Measurements from ENCODE around the gene TMIGD1. TPM values are rescaled to one million over a fixed set of nuclear protein-coding genes. Genes with fewer than 3 reads are reported as not detected.

Gene TMIGD1
- total and polyA plus RNA-seq, 7 experiments from 2014 or later: not detected

DNA sequence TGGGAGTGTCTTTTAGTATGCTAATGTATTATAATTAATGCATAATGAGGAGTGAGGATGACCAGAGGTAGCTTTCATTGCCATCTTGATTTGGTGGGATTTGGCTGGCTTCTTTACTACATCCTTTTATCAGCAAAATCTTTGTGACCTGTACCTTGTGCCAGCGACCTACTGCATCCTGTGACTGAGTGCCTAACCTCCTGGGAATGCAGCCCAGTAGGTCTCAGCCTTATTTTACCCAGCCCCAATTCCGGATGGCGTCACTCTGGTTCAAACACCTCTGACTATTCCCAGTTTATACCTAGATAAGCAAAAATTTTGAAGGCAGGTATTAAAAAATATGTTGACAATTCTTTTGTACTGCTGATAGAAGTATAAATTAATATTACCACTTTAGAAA is 31.6 kb downstream of the TMIGD1 start:
- Histone ChIP-seq H3K27me3 (ENCODE audit: control insufficient read depth in 2 of 2, insufficient read depth in 2 of 2, low read length in 2 of 2) (no peaks in the 10 kb centered on the region), H3K4me3 (ENCODE audit: low read length) (no peak overlapping the region), H3K9me3 (ENCODE audit: control insufficient read depth in 2 of 3, low read length in 3 of 3) (no peaks in the 10 kb centered on the region), H3K27ac (ENCODE audit: low read depth, low read length) (no peak overlapping the region), H3K4me1 (ENCODE audit: control insufficient read depth in 2 of 2, insufficient read depth in 2 of 2, low read length in 2 of 2) (no peaks in the 10 kb centered on the region), H3K36me3 (ENCODE audit: control insufficient read depth in 2 of 3, insufficient read depth in 3 of 3, low read length in 3 of 3) (no peaks in the 10 kb centered on the region)
- no peak overlapping the region for H3K27ac Mint-ChIP-seq
- H3K4me1 Mint-ChIP-seq: no peaks in the 10 kb centered on the region
- intact Hi-C loops (cut with micrococcal nuclease): no loop called here
- no peak for DNase-seq
- ATAC-seq: no peak
- CTCF ChIA-PET: no interaction called here
- POLR2A ChIA-PET: interaction anchor here (1.2 kb wide), 1 partner anchor 11 kb away, joined by 3 read pairs; the partner anchor contains the start of gene BLMH
- H3K27me3 Mint-ChIP-seq: peaks cover 0 to 9% (median 0%) of the 10 kb centered on the region in 5 donors
- peaks cover 0 to 2% (median 0%) of the 10 kb centered on the region in 11 donors for H3K9me3 Mint-ChIP-seq
- no peak overlapping the region for H3K4me3 Mint-ChIP-seq
- H3K36me3 Mint-ChIP-seq: no peaks in the 10 kb centered on the region

DNA sequence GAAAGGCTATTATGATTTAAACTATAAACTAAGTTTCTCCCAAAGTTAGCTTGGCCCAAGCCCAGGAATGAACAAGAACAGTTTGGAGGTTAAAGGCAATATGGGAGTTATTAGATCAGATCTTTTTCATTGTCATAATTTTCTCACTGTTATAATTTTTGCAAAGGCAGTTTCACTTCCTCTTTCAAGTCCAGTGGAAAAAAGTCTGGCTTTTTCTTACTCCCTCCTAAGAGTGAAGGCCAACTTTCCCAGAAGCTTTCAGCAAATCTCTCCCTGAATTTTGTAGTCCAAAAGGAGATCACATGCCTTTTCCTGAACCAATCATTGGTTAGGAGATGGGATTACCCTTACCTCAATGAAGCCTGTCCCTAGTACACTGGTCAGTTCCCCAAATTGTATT is 33.0 kb downstream of the TMIGD1 start:
- H3K4me1 ChIP-seq (ENCODE audit: control insufficient read depth in 2 of 2, insufficient read depth in 2 of 2, low read length in 2 of 2): no peaks in the 10 kb centered on the region
- H3K4me3 ChIP-seq (ENCODE audit: low read length): no peak overlapping the region
- Mint-ChIP-seq H3K36me3 (no peaks in the 10 kb centered on the region), H3K9me3 (peaks cover 0 to 2% (median 0%) of the 10 kb centered on the region in 11 donors), H3K4me3 (no peak overlapping the region), H3K27me3 (peaks cover 0 to 10% (median 0%) of the 10 kb centered on the region in 5 donors), H3K4me1 (no peaks in the 10 kb centered on the region), H3K27ac (no peak overlapping the region)
- ATAC-seq (no peak), DNase-seq (no peak)
- no peaks in the 10 kb centered on the region for H3K36me3 ChIP-seq (ENCODE audit: control insufficient read depth in 2 of 3, insufficient read depth in 3 of 3, low read length in 3 of 3)
- H3K27me3 ChIP-seq (ENCODE audit: control insufficient read depth in 2 of 2, insufficient read depth in 2 of 2, low read length in 2 of 2): no peaks in the 10 kb centered on the region
- intact Hi-C loops (cut with micrococcal nuclease): no loop called here
- POLR2A ChIA-PET: interaction anchor here (1.0 to 1.3 kb wide), 2 partner anchors 23 to 30 kb away, joined by 3 read pairs; no protein-coding TSS in a partner anchor
- H3K27ac ChIP-seq (ENCODE audit: low read depth, low read length): no peak overlapping the region
- CTCF ChIA-PET: interaction anchor here (0.7 to 1.4 kb wide), 4 partner anchors 32 to 40 kb away, joined by 3 to 8 read pairs (median 4); no protein-coding TSS in a partner anchor
- no peaks in the 10 kb centered on the region for H3K9me3 ChIP-seq (ENCODE audit: control insufficient read depth in 2 of 3, low read length in 3 of 3)

DNA sequence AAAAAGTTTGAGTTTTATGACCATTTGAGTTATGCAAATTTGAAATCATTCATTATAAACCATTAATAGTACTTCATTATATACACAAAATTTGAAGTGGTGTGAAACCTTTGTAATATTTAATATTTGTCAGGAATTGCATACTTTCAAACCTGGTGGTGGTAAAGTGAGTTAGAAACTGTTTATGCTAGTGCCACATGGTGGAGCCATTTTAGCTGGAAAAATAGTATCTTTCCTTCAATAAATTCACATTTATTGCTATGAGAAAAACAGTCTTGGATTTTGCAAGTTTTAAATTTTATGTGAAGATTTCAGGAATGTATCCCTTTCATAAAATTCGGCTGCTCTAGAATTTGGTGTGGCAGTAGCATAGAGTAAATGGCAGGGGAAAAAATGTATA is 34.9 kb downstream of the TMIGD1 start:
- Histone ChIP-seq H3K4me3 (ENCODE audit: low read length) (no peak overlapping the region), H3K9me3 (ENCODE audit: control insufficient read depth in 2 of 3, low read length in 3 of 3) (no peaks in the 10 kb centered on the region), H3K27ac (ENCODE audit: low read depth, low read length) (no peak overlapping the region), H3K36me3 (ENCODE audit: control insufficient read depth in 2 of 3, insufficient read depth in 3 of 3, low read length in 3 of 3) (no peaks in the 10 kb centered on the region), H3K4me1 (ENCODE audit: control insufficient read depth in 2 of 2, insufficient read depth in 2 of 2, low read length in 2 of 2) (no peaks in the 10 kb centered on the region), H3K27me3 (ENCODE audit: control insufficient read depth in 2 of 2, insufficient read depth in 2 of 2, low read length in 2 of 2) (no peaks in the 10 kb centered on the region)
- H3K4me3 Mint-ChIP-seq: no peak overlapping the region
- intact Hi-C loops (cut with micrococcal nuclease): loop anchor here in 1 of 2 donors (1.0 to 10.0 kb wide), 3 partner anchors 33 to 176 kb away; partner anchors contain the start of gene GOSR1
- ChIA-PET POLR2A (interaction anchor here (0.5 to 1.4 kb wide), 3 partner anchors 21 to 515 kb away, joined by 3 to 4 read pairs (median 3); no protein-coding TSS in a partner anchor), CTCF (no interaction called here)
- H3K27ac Mint-ChIP-seq: no peak overlapping the region
- DNase-seq (peak in 1 of 9 donors; percentile 2), ATAC-seq (no peak)
- H3K9me3 Mint-ChIP-seq: peaks cover 0 to 2% (median 0%) of the 10 kb centered on the region in 11 donors
- peaks cover 0 to 4% (median 0%) of the 10 kb centered on the region in 5 donors for H3K27me3 Mint-ChIP-seq
- no peaks in the 10 kb centered on the region for H3K36me3 Mint-ChIP-seq
- H3K4me1 Mint-ChIP-seq: no peaks in the 10 kb centered on the region

DNA sequence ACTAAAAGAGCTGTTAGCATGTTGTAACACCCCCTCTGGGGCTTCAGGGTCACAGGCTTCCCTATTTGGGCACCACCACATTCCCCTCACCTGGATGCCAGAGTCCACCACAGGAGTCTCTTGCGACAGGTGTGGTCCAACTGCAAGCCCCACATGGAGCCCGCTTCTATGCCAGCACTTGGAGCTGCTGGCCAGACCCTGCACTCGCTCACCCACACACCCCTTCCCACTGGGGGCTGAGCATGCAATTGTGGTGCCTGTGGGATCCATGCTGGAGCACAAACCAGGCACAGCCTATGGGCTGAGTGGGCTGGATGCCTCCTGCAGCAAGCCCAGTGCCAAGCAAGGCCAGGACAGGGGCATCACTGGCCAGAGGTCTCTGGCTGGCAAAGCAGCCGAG is 36.1 kb downstream of the TMIGD1 start:
- no peaks in the 10 kb centered on the region for H3K27me3 ChIP-seq (ENCODE audit: control insufficient read depth in 2 of 2, insufficient read depth in 2 of 2, low read length in 2 of 2)
- Mint-ChIP-seq H3K4me3 (no peak overlapping the region), H3K9me3 (peaks cover 0 to 2% (median 0%) of the 10 kb centered on the region in 11 donors), H3K27me3 (peaks cover 0 to 4% (median 0%) of the 10 kb centered on the region in 5 donors), H3K27ac (no peak overlapping the region), H3K36me3 (no peaks in the 10 kb centered on the region), H3K4me1 (no peaks in the 10 kb centered on the region)
- H3K9me3 ChIP-seq (ENCODE audit: control insufficient read depth in 2 of 3, low read length in 3 of 3): no peaks in the 10 kb centered on the region
- H3K36me3 ChIP-seq (ENCODE audit: control insufficient read depth in 2 of 3, insufficient read depth in 3 of 3, low read length in 3 of 3): no peaks in the 10 kb centered on the region
- H3K4me1 ChIP-seq (ENCODE audit: control insufficient read depth in 2 of 2, insufficient read depth in 2 of 2, low read length in 2 of 2): no peaks in the 10 kb centered on the region
- H3K27ac ChIP-seq (ENCODE audit: low read depth, low read length): no peak overlapping the region
- no peak for ATAC-seq
- ChIA-PET CTCF (interaction anchor here (1.4 to 2.1 kb wide), 3 partner anchors 26 to 39 kb away, joined by 5 to 10 read pairs (median 7); no protein-coding TSS in a partner anchor), POLR2A (interaction anchor here (0.9 kb wide), 1 partner anchor 33 kb away, joined by 3 read pairs; no protein-coding TSS in a partner anchor)
- H3K4me3 ChIP-seq (ENCODE audit: low read length): no peak overlapping the region
- intact Hi-C loops (cut with micrococcal nuclease): loop anchor here in 1 of 2 donors (10.0 kb wide), 1 partner anchor 177 kb away; the partner anchor contains the start of gene GOSR1
- DNase-seq: no peak

DNA sequence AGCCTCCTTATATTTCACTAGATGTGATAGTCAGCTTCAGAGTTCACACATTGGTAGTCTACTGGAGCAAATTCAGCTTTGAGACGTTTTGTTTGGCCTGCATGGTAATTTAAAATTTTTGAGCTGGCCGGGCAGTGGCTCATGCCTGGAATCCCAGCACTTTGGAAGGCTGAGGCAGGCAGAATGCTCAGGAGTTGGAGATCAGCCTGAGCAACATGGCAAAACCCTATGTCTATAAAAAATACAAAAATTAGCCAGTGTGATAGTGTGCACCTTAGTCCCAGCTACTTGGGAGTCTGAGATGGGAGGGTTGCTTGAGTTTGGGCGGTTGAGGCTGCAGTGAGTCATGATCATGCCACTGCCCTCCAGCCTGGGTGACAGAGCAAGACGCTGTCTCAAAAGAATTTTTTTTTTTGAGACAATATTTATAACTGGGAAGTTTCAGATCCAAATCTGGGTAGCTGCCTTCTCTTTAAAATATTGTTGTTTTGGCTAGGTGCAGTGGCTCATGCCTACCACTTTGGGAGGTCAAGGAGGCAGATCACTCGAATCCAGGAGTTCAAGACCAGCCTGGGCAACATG is 37.3 kb downstream of the TMIGD1 start:
- Mint-ChIP-seq H3K27ac (no peak overlapping the region), H3K27me3 (peaks cover 0 to 4% (median 0%) of the 10 kb centered on the region in 5 donors), H3K4me3 (no peak overlapping the region), H3K9me3 (peaks cover 0 to 2% (median 0%) of the 10 kb centered on the region in 11 donors), H3K4me1 (no peaks in the 10 kb centered on the region), H3K36me3 (no peaks in the 10 kb centered on the region)
- Histone ChIP-seq H3K4me1 (ENCODE audit: control insufficient read depth in 2 of 2, insufficient read depth in 2 of 2, low read length in 2 of 2) (no peaks in the 10 kb centered on the region), H3K4me3 (ENCODE audit: low read length) (no peak overlapping the region), H3K36me3 (ENCODE audit: control insufficient read depth in 2 of 3, insufficient read depth in 3 of 3, low read length in 3 of 3) (peaks cover 0 to 2% (median 0%) of the 10 kb centered on the region in 3 experiments), H3K27me3 (ENCODE audit: control insufficient read depth in 2 of 2, insufficient read depth in 2 of 2, low read length in 2 of 2) (no peaks in the 10 kb centered on the region), H3K9me3 (ENCODE audit: control insufficient read depth in 2 of 3, low read length in 3 of 3) (no peaks in the 10 kb centered on the region), H3K27ac (ENCODE audit: low read depth, low read length) (no peak overlapping the region)
- DNase-seq: no peak
- CTCF ChIA-PET: interaction anchor here (0.7 to 2.1 kb wide), 4 partner anchors 27 to 40 kb away, joined by 3 to 10 read pairs (median 4); no protein-coding TSS in a partner anchor
- POLR2A ChIA-PET: interaction anchor here (0.6 to 0.7 kb wide), 2 partner anchors 23 to 38 kb away, joined by 3 to 7 read pairs; no protein-coding TSS in a partner anchor
- intact Hi-C loops (cut with micrococcal nuclease): loop anchor here in 1 of 2 donors (10.0 kb wide), 1 partner anchor 178 kb away; the partner anchor contains the start of gene GOSR1
- ATAC-seq: no peak

DNA sequence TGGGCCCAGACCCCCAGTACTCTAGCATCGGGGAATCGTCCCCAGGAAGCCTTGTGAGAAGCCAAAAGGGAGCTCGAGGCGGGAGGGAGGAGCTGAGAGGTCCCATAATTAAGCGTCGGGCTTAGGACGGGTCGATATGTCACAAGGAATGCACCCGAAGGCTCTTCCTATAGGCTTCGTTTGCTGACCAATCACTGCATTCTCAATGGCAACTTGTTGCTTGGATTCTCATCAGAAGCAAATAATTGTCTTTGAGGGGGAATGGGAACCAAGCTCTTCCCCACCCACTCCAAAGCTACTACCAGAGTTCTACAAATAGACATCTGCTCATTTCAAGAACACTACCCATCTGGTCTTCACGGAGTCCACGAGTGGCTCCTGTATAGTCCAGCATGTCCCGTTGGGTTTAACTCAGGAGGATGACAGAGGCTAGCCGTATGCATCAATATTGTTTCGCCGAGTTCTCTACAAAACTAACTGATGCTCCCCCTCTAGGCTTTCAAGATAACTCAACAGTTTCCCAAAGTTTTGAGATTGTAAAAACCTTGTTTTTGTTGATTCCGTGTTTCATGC is 41.5 kb downstream of the TMIGD1 start:
- H3K36me3 Mint-ChIP-seq: peaks cover 0 to 5% (median 3%) of the 10 kb centered on the region in 5 donors
- peak overlapping the region in 6 of 9 donors; percentile 7 to 72 (median 48) for H3K27ac Mint-ChIP-seq
- peak overlapping the region; percentile 63 for H3K27ac ChIP-seq (ENCODE audit: low read depth, low read length)
- peak overlapping the region in 3 of 10 donors; percentile 50 to 81 (median 76) for H3K4me3 Mint-ChIP-seq
- DNase-seq (no peak), ATAC-seq (no peak)
- H3K4me3 ChIP-seq (ENCODE audit: low read length): peak overlapping the region; percentile 65
- CTCF ChIA-PET: interaction anchor here (1.3 to 3.1 kb wide), 6 partner anchors 31 to 44 kb away, joined by 3 to 19 read pairs (median 6); partner anchors contain the start of gene TMIGD1
- H3K27me3 Mint-ChIP-seq: peaks cover 0 to 3% (median 0%) of the 10 kb centered on the region in 5 donors
- no peaks in the 10 kb centered on the region for H3K9me3 ChIP-seq (ENCODE audit: control insufficient read depth in 2 of 3, low read length in 3 of 3)
- H3K9me3 Mint-ChIP-seq: peaks cover 0 to 2% (median 0%) of the 10 kb centered on the region in 11 donors
- H3K4me1 ChIP-seq (ENCODE audit: control insufficient read depth in 2 of 2, insufficient read depth in 2 of 2, low read length in 2 of 2): peaks cover 9% of the 10 kb centered on the region in 2 donors
- POLR2A ChIA-PET: interaction anchor here (0.6 to 3.5 kb wide), 9 partner anchors 10 to 175 kb away, joined by 3 to 29 read pairs (median 9); partner anchors contain the start of gene TMIGD1
- H3K36me3 ChIP-seq (ENCODE audit: control insufficient read depth in 2 of 3, insufficient read depth in 3 of 3, low read length in 3 of 3): peaks cover 0 to 11% (median 0%) of the 10 kb centered on the region in 3 experiments
- intact Hi-C loops (cut with micrococcal nuclease): loop anchor here (2.0 to 10.0 kb wide), 4 partner anchors 40 to 182 kb away; partner anchors contain the start of genes CPD (in 1 of the 2), GOSR1 (in 1 of the 2) and NSRP1 (in 1 of the 2)
- H3K27me3 ChIP-seq (ENCODE audit: control insufficient read depth in 2 of 2, insufficient read depth in 2 of 2, low read length in 2 of 2): no peaks in the 10 kb centered on the region
- H3K4me1 Mint-ChIP-seq: peaks cover 5 to 20% (median 18%) of the 10 kb centered on the region in 7 donors
